T-helper 2 cell treated with Interferon-gamma antibody and Interleukin-4, amounts not matched to agents 5 μg/mL and 100 μg/mL, for 36 hours (primary cell): ENCODE measurements around the gene AFF1.

Experiments
- DNase-seq: peaks from one replicate; pipeline ENCODE4 v3.0.0; 2021; ENCODE audit warnings: low spot score
- H3K27ac Mint-ChIP-seq: one replicate; pipeline ENCODE4 v1.8.0; 2021; ENCODE audit warnings: mild to moderate bottlenecking, mixed read lengths
- H3K27me3 Mint-ChIP-seq: one replicate; pipeline ENCODE4 v1.8.0; 2021; ENCODE audit warnings: low read depth, mixed read lengths
- H3K36me3 Mint-ChIP-seq: one replicate; pipeline ENCODE4 v1.8.0; 2021; ENCODE audit warnings: low read depth, mixed read lengths
- H3K4me1 Mint-ChIP-seq: one replicate; pipeline ENCODE4 v1.8.0; 2021; ENCODE audit warnings: low read depth, mixed read lengths
- H3K4me3 Mint-ChIP-seq: one replicate; pipeline ENCODE4 v1.8.0; 2022; ENCODE audit warnings: mild to moderate bottlenecking, moderate library complexity, mixed read lengths
- H3K9me3 Mint-ChIP-seq: one replicate; pipeline ENCODE4 v1.8.0; 2021; ENCODE audit warnings: mixed read lengths

AFF1 gene, protein sequence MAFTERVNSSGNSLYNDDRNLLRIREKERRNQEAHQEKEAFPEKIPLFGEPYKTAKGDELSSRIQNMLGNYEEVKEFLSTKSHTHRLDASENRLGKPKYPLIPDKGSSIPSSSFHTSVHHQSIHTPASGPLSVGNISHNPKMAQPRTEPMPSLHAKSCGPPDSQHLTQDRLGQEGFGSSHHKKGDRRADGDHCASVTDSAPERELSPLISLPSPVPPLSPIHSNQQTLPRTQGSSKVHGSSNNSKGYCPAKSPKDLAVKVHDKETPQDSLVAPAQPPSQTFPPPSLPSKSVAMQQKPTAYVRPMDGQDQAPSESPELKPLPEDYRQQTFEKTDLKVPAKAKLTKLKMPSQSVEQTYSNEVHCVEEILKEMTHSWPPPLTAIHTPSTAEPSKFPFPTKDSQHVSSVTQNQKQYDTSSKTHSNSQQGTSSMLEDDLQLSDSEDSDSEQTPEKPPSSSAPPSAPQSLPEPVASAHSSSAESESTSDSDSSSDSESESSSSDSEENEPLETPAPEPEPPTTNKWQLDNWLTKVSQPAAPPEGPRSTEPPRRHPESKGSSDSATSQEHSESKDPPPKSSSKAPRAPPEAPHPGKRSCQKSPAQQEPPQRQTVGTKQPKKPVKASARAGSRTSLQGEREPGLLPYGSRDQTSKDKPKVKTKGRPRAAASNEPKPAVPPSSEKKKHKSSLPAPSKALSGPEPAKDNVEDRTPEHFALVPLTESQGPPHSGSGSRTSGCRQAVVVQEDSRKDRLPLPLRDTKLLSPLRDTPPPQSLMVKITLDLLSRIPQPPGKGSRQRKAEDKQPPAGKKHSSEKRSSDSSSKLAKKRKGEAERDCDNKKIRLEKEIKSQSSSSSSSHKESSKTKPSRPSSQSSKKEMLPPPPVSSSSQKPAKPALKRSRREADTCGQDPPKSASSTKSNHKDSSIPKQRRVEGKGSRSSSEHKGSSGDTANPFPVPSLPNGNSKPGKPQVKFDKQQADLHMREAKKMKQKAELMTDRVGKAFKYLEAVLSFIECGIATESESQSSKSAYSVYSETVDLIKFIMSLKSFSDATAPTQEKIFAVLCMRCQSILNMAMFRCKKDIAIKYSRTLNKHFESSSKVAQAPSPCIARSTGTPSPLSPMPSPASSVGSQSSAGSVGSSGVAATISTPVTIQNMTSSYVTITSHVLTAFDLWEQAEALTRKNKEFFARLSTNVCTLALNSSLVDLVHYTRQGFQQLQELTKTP

DNA sequence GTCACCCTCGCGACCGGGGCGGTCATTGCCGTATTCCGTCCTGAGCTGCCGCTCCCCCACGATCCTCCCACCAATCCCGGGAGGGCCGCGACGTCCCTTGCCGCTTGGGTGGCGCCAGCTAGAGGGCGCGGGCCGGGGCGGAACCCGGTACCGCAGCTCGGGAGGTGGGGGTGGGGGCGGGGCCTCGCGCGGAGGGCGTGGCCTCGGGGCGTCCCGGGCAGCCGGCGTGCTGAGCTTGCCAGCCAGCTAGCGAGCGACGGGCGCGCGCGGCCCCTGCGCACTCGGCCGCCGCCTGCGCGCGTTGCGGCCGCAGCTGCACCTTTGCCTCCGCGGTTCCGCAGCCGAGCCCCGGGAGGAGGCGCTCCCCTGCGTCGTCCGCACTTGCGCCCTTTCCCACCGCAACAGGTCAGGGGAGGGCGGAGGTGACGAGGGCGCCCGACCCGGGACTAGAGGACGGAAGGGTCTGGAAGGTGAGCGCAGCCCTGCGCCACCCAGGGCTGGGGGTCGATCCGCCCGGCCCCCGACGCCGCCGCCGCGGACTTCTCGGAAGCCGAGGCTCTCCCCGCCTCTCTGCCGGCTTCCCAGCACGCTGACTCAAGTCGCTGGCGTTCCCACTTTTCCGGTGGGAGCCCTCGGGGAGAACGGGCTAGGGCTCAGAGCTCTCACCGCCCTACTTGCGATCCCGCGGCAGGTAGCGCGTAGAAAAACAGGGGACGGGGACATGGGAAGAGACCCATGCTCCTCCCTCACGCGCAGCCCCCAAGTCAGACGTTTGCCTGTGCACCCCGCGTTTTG, at the start of gene AFF1:
TSS of gene AFF1 (plus strand) at position 241 of the 795 bp plus-strand sequence. CDS start 13,523 bp downstream, outside the sequence.
- peak within 1 kb of the TSS; percentile 93 for H3K4me3 Mint-ChIP-seq
- peak; percentile 90 for DNase-seq
- no peaks in the 10 kb centered on the region for H3K27me3 Mint-ChIP-seq
- peaks cover 44% of the 10 kb centered on the region for H3K4me1 Mint-ChIP-seq
- peaks cover 10% of the 10 kb centered on the region for H3K36me3 Mint-ChIP-seq
- no peaks in the 10 kb centered on the region for H3K9me3 Mint-ChIP-seq
- peak within 1 kb of the TSS; percentile 96 for H3K27ac Mint-ChIP-seq

DNA sequence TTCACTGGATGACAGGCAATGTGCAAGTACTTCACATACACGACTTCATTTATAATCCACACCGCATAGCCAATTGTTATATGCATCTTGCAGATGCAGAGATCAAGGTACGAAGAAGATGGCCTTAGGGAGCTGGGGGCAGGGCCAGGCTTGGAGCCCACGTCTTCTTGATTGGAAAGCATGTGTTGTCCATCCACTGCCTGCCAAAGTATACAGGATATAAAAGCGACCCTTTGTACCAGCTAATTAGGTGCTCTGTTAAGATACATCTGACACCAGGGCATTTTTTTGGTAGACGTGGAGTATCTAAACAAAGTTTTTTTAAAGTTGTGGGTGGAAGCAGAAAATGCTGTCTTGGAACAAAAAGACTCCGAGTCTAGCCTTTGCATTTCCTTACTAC, 44.0 kb upstream of the AFF1 start:
- Mint-ChIP-seq H3K4me3 (peak overlapping the region; percentile 72), H3K9me3 (no peaks in the 10 kb centered on the region), H3K4me1 (peaks cover 6% of the 10 kb centered on the region), H3K27me3 (peaks cover 35% of the 10 kb centered on the region), H3K27ac (no peak overlapping the region), H3K36me3 (no peaks in the 10 kb centered on the region)
- no peak for DNase-seq

DNA sequence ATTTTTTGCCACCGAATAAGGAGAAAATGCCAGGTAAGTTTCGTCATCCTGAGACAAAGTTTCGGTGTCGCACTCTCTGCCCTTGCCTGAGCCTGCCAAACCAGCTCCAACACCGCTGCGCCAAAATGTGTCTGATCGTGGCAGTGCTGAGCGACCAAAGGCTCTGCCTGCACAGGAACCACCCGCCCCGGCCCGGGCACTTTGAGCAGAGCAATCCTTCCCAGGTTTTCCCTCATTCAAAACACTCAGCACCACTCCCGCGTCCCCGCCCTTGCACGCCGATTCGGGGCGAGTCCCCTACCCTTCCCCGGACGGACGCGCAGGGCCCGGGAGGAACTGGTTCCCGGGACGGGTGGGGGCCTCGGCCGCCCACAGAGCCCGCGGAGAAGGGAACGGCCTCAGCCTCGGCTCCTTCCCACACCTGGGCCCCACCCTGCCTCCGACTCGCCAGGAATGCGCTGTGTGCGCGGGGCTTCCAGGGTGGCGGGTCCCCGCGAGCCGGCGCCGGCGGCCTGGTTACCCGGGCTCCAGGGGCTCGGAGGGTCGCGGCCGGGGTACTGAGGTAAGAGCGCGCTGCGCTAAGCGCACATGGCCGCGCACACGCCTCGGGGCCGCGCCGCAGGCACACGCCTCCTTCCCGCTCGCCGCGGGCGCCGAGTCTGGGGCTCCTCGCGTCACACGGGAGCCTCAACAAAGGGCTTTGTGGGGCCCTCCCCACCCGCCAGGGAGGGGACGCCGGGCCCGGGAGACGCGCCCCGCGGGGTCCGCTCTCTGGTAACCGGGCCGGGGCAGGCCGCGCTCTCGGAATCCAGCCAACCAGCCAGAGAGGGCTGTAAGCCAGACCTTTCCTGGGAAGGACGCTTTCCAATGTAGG, 42.8 kb upstream of the AFF1 start, which contains the start of gene C4orf36:
TSS of gene C4orf36 (minus strand) at position 661 of the 874 bp plus-strand sequence. CDS start 902 bp downstream, outside the sequence.
- peak within 1 kb of the TSS; percentile 76 for H3K4me3 Mint-ChIP-seq
- DNase-seq, result peak; percentile 12
- H3K36me3 Mint-ChIP-seq, result no peaks in the 10 kb centered on the region
- H3K4me1 Mint-ChIP-seq, result peaks cover 6% of the 10 kb centered on the region
- no peak within 1 kb of the TSS for H3K27ac Mint-ChIP-seq
- H3K27me3 Mint-ChIP-seq, result peaks cover 35% of the 10 kb centered on the region
- H3K9me3 Mint-ChIP-seq, result no peaks in the 10 kb centered on the region

DNA sequence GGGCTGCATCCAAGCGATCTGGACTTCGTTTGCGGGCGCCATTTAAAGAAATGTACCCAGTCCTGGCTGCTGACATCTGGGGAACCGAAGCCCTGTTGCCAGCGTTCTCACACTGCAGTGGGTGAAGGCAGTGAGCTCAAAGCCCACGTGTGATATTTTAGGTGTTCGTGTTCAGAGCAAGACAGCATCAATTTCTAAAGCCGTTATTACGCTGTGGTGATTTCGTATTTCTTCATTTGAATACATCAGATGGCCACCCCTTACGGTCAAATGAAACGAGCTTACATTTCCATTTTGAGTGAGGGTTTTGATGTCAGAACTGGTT, 42.2 kb upstream of the AFF1 start:
- H3K27ac Mint-ChIP-seq, result no peak overlapping the region
- peak overlapping the region; percentile 76 for H3K4me3 Mint-ChIP-seq
- H3K27me3 Mint-ChIP-seq, result peaks cover 35% of the 10 kb centered on the region
- H3K36me3 Mint-ChIP-seq, result no peaks in the 10 kb centered on the region
- H3K4me1 Mint-ChIP-seq, result peaks cover 6% of the 10 kb centered on the region
- DNase-seq, result no peak
- H3K9me3 Mint-ChIP-seq, result no peaks in the 10 kb centered on the region

DNA sequence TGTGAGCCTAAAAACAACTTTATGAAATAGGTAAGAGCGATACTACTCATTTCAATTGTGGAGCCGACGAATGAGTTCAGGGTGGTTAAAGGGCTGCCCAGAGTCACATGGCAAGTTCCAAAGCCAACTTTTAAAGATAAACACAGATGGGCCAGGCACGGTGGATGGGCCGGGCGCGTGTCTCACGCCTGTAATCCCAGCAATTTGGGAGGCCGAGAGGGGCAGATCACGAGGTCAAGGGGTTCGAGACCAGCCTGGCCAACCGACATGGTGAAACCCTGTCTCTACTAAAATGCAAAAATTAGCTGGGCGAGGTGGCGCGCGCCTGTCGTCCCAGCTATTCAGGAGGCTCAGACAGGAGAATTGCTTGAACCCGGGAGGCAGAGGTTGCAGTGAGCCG, 41.7 kb upstream of the AFF1 start:
- Mint-ChIP-seq H3K36me3 (no peaks in the 10 kb centered on the region), H3K27me3 (peaks cover 32% of the 10 kb centered on the region), H3K9me3 (no peaks in the 10 kb centered on the region), H3K4me1 (peaks cover 6% of the 10 kb centered on the region), H3K27ac (no peak overlapping the region), H3K4me3 (peak overlapping the region; percentile 76)
- DNase-seq, result no peak

DNA sequence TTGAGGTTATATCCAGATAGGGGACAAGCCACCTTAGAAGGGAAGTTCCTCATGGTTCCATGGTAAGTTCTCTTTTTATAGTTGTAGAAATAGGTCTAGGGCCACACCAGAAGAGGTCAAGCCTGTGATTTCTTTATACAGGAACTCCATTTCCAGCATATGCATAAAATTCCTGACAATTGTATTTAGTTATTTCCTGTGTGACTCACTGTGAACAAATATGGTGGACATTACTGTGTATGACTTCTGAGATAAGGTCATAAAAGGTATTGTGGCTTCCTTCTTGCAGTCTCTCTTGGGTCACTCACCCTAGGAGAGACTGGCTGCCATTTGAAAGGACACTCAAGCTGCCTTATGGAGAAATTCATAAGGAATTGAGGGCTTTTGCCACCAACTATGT, 40.4 kb upstream of the AFF1 start:
- Mint-ChIP-seq H3K36me3 (no peaks in the 10 kb centered on the region), H3K27me3 (peaks cover 27% of the 10 kb centered on the region), H3K4me1 (peaks cover 6% of the 10 kb centered on the region), H3K27ac (no peak overlapping the region), H3K9me3 (no peaks in the 10 kb centered on the region), H3K4me3 (no peak overlapping the region)
- no peak for DNase-seq

DNA sequence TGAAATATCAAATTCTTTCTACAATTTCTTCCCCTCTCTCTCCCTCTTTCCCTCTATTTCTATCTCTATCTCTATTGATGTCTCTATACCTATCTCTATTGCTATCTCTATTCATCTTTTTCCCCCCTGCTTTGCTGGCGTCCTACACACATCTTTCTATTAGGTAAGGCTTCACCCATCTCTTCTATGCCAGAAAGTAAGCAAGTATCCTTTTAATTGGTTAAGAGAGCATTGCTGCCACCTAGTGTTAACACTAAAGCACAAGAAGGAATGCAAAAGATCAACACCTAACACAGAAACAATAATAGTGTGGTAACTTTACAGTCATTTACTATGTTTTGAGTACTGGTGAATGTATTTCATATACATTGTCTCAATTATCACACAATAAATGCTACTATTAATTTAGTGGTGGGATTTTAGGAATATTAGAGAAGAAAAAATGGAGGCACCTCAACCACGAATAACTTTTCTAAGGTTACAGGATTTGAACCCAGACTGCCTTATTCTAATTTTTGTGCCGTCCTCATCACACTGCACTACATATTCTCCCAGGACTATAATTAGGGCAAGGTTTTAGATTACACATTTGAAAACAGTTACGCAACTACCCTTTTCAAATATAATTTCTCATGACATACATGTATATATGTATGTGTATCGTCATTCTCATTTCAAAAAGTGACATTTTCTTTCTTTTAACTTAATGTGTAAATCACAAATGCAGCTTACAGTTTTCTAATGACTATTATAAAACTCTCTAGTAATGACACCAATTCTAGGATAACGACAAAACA, 38.9 kb upstream of the AFF1 start:
- Mint-ChIP-seq H3K27ac (no peak overlapping the region), H3K27me3 (peaks cover 17% of the 10 kb centered on the region), H3K4me3 (no peak overlapping the region), H3K9me3 (no peaks in the 10 kb centered on the region), H3K4me1 (peaks cover 6% of the 10 kb centered on the region), H3K36me3 (no peaks in the 10 kb centered on the region)
- DNase-seq, result no peak

DNA sequence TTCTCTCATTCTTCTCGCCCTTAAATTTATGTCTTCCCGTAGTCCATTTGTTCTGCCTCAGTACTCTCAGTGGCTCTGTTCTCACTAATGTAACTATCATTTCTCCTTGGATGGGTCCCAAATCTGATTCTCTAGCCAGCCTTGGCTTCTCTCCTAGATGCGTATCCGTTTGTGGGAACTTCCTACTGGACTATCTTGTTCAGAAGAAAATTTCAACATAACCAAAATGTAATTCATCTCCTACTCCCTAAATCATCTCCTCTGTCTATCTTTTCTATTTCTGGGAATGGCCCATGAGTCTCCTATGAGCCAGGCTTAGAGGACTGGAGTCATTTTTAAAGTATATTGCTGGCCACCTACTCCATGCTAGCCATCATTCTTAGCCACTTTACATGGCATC, 38.2 kb upstream of the AFF1 start:
- H3K36me3 Mint-ChIP-seq, result no peaks in the 10 kb centered on the region
- no peak overlapping the region for H3K27ac Mint-ChIP-seq
- H3K4me3 Mint-ChIP-seq, result no peak overlapping the region
- peaks cover 4% of the 10 kb centered on the region for H3K4me1 Mint-ChIP-seq
- peaks cover 10% of the 10 kb centered on the region for H3K27me3 Mint-ChIP-seq
- no peak for DNase-seq
- no peaks in the 10 kb centered on the region for H3K9me3 Mint-ChIP-seq

DNA sequence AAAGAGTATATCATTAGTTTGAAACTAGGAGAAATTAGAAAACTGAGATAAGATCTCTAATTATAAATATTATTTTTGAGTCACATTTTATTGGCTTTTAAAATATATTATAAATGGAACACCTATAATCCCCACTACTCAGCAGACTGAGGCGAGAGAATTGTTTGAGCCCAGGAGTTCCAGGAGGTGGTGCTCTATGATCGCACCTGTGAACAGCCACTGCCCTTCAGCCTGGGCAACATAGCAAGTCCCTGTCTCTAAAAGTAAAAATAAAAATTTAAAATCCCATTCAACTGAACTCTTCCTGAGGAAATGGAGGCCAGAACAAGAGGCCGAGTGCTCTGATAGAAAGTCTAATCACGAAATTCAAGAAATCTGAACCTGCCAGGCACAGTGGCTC, 36.2 kb upstream of the AFF1 start:
- H3K27ac Mint-ChIP-seq, result no peak overlapping the region
- H3K36me3 Mint-ChIP-seq, result no peaks in the 10 kb centered on the region
- no peak for DNase-seq
- H3K4me1 Mint-ChIP-seq, result no peaks in the 10 kb centered on the region
- peaks cover 8% of the 10 kb centered on the region for H3K27me3 Mint-ChIP-seq
- H3K9me3 Mint-ChIP-seq, result no peaks in the 10 kb centered on the region
- no peak overlapping the region for H3K4me3 Mint-ChIP-seq

DNA sequence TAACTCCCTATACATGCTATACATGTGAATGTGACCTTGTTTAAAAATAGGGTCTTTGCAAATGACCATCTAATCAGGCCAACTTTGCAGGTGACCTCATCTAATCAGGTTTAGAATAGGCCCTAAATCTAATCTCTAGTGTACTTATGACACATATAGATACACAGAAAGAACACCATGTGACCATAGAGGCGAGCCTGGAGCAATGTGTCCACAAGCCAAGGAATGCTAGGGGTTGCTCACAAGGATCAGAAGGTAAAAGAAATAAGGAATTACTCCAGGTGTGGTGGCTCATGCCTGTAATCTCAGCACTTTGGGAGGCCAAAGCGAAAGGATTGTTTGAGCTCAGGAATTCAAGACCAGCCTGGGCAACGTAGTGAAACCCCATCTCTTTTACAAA, 32.9 kb upstream of the AFF1 start:
- no peaks in the 10 kb centered on the region for H3K4me1 Mint-ChIP-seq
- no peaks in the 10 kb centered on the region for H3K9me3 Mint-ChIP-seq
- H3K27me3 Mint-ChIP-seq, result peaks cover 8% of the 10 kb centered on the region
- no peak overlapping the region for H3K27ac Mint-ChIP-seq
- no peak for DNase-seq
- H3K4me3 Mint-ChIP-seq, result no peak overlapping the region
- H3K36me3 Mint-ChIP-seq, result no peaks in the 10 kb centered on the region

DNA sequence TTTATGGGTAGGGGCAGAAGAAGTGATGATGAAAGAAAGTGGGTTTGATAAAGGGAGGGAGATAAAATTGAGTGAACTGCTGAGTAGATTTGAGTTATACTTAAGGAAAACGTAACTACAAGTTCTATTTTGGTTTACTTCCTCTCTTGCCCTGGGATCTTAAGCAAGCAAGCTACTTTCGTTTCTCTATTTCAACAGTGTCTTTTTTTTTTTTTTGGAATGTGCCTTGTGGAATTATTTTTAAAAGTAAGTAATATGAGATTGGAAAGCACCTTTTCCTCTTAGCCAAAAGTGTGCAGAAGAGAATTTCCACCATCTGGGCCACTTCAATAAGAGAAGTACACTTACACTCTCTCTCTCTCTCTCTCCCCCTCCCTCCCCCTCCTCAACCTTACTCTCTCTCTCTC, 26.6 kb upstream of the AFF1 start:
- H3K27ac Mint-ChIP-seq, result no peak overlapping the region
- H3K9me3 Mint-ChIP-seq, result no peaks in the 10 kb centered on the region
- no peak for DNase-seq
- peaks cover 13% of the 10 kb centered on the region for H3K4me1 Mint-ChIP-seq
- H3K36me3 Mint-ChIP-seq, result no peaks in the 10 kb centered on the region
- H3K4me3 Mint-ChIP-seq, result peak overlapping the region; percentile 63
- peaks cover 9% of the 10 kb centered on the region for H3K27me3 Mint-ChIP-seq
